CD4-positive, alpha-beta T cell treated with Interferon gamma for 1 hour (primary cell): Measurements from ENCODE around the gene FAM43B.

ENCODE experiments used
- DNase-seq: peaks from one replicate; pipeline ENCODE4 v3.0.0-alpha.2; 2020

FAM43B gene

GRCh38 chr1:20552728-20553445, 514 bp downstream of the FAM43B start:
- DNase-seq, result no peak

- DNase-seq, result no peak
Observed at GRCh38 chr1:20555025-20555757, 2.8 kb downstream of the FAM43B start.

- no peak for DNase-seq
Observed at GRCh38 chr1:20555758-20556120, 3.4 kb downstream of the FAM43B start.

GRCh38 chr1:20558191-20558590, 5.8 kb downstream of the FAM43B start:
- DNase-seq, result no peak

- DNase-seq, result no peak
Observed at GRCh38 chr1:20560966-20561365, 8.6 kb downstream of the FAM43B start.

- no peak for DNase-seq
Observed at GRCh38 chr1:20565234-20565633, 12.9 kb downstream of the FAM43B start.

- no peak for DNase-seq
Observed at GRCh38 chr1:20569523-20570098, 17.2 kb downstream of the FAM43B start.

- no peak for DNase-seq
Observed at GRCh38 chr1:20571427-20571826, 19.1 kb downstream of the FAM43B start.

- no peak for DNase-seq
Observed at GRCh38 chr1:20573987-20574386, 21.6 kb downstream of the FAM43B start.

GRCh38 chr1:20574686-20575540, 22.5 kb downstream of the FAM43B start:
- DNase-seq, result peak; percentile 65

- DNase-seq, result no peak
Observed at GRCh38 chr1:20575541-20576336, 23.4 kb downstream of the FAM43B start.

GRCh38 chr1:20578062-20578461, 25.7 kb downstream of the FAM43B start:
- no peak for DNase-seq

- no peak for DNase-seq
Observed at GRCh38 chr1:20578721-20579395, 26.5 kb downstream of the FAM43B start.

GRCh38 chr1:20584890-20585289, 32.5 kb downstream of the FAM43B start:
- no peak for DNase-seq

- DNase-seq, result no peak
Observed at GRCh38 chr1:20586953-20587660, 34.7 kb downstream of the FAM43B start.

- no peak for DNase-seq
Observed at GRCh38 chr1:20587661-20588053, 35.3 kb downstream of the FAM43B start.

GRCh38 chr1:20588634-20589225, 36.4 kb downstream of the FAM43B start, which contains the start of gene CDA:
Gene CDA, plus strand, starts transcription at chr1:20589097. Its CDS starts 33 bp downstream, at chr1:20589130.
- DNase-seq, result peak; percentile 14

GRCh38 chr1:20589331-20590278, 37.2 kb downstream of the FAM43B start:
- peak; percentile 19 for DNase-seq

GRCh38 chr1:20590306-20590777, 38.0 kb downstream of the FAM43B start:
- peak; percentile 43 for DNase-seq
